Cardiac fibroblast (primary cell): ENCODE results near the gene PDCL2.
A peak's percentile ranks its signal among the peaks of the same experiment; 100 is the strongest.

Experiments used
- DNase-seq, 2 donors: peaks; one replicate each; pipeline versions ENCODE4 v3.0.0 to v3.0.0-alpha.2; 2010; ENCODE audit warnings: low read depth in 2 of 2
- H3K4me3 ChIP-seq, 2 donors: replicated peaks in 1 of 2; 1 replicate in 1 of 2; 2 replicates in 1 of 2; pipeline ENCODE4 v1.5.1; 2011; ENCODE audit warnings: low read depth in 2 of 2, low read length in 2 of 2, mild to moderate bottlenecking in 2 of 2, moderate library complexity in 1 of 2
- TF ChIP-seq, protein P1 (sequence below): IDR thresholded peaks from one replicate; pipeline ENCODE4 v1.5.1; 2011; ENCODE audit warnings: low read depth, mild to moderate bottlenecking, low read length, inconsistent platforms

Gene PDCL2

DNA sequence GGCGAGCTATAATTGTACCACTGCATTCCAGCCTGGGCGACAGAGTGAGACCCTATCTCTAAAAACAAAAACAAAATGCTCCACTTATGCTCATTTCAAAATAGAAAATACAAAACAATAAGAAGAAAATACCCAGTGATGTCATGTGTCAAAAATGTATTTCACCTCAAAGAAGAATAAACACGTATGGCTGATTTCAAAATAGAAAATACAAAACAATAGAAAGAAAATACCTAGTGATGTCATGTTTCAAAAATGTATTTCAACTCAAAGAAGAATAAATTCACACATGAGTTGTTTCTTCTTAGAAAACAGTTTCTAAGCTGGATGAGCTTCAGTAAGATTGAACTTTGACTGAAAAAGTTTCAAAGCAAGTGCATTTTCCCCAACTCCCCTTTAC is 20.3 kb upstream of the PDCL2 start:
- TF ChIP-seq, protein P1, sequence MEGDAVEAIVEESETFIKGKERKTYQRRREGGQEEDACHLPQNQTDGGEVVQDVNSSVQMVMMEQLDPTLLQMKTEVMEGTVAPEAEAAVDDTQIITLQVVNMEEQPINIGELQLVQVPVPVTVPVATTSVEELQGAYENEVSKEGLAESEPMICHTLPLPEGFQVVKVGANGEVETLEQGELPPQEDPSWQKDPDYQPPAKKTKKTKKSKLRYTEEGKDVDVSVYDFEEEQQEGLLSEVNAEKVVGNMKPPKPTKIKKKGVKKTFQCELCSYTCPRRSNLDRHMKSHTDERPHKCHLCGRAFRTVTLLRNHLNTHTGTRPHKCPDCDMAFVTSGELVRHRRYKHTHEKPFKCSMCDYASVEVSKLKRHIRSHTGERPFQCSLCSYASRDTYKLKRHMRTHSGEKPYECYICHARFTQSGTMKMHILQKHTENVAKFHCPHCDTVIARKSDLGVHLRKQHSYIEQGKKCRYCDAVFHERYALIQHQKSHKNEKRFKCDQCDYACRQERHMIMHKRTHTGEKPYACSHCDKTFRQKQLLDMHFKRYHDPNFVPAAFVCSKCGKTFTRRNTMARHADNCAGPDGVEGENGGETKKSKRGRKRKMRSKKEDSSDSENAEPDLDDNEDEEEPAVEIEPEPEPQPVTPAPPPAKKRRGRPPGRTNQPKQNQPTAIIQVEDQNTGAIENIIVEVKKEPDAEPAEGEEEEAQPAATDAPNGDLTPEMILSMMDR, result no peak
- peak in 1 of 2 donors; percentile 67 for DNase-seq
- H3K4me3 ChIP-seq, result no peak overlapping the region

- peak in 1 of 2 donors; percentile 50 for DNase-seq
- no peak overlapping the region for H3K4me3 ChIP-seq
- TF ChIP-seq, protein P1, result no peak
Observed at GRCh38 chr4:55611358-55612059, 19.5 kb upstream of the PDCL2 start.

- H3K4me3 ChIP-seq, result no peak overlapping the region
- TF ChIP-seq, protein P1, result no peak
- no peak for DNase-seq
Observed at GRCh38 chr4:55610381-55610780, 18.3 kb upstream of the PDCL2 start.

DNA sequence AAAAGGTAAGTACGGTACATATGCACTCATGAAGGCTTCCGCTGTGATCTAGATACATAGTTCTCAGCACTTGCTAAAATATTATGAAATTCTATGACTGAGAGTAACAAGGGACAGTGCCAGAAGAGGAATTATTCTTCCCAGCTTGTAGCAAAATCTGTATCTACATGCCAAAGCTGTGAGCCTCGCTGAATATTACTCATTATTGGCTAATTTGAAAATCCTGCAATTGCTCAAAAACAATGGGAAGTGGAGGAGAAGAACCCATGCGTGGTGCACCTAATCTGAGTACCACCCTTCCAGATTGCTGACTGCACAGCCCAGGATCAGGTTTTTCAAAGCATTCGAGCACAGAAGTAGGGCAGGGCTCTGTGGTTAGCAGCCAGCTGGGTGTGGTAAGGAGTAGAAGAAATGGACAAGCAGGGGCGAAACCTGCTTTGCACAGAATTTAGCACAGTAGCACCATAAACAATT is 17.4 kb upstream of the PDCL2 start:
- peak; percentile 32 to 75 for DNase-seq
- H3K4me3 ChIP-seq, result no peak overlapping the region
- TF ChIP-seq, protein P1, result no peak

DNA sequence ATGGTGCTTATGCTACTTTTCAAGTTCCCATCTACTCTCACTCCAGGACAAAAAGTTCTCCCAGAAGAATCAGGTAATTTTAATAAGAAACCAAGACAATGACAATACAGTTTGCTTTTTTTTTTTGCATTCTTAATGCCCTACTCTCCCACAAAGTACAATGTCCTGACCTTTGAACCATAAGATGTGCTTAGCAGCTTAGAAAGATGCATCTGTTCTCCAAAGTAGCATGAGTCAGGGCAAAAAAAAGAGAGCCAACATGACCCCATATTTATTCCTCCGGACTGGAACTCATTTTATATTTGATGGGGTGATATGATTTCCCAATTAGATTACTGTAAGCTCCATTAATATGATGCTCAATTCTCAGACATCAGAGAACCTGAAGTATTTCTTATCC is 16.5 kb upstream of the PDCL2 start:
- TF ChIP-seq, protein P1, result no peak
- DNase-seq, result peak in 1 of 2 donors; percentile 13
- no peak overlapping the region for H3K4me3 ChIP-seq

GRCh38 chr4:55604996-55605395 is 13.0 kb upstream of the PDCL2 start:
- TF ChIP-seq, protein P1, result no peak
- H3K4me3 ChIP-seq, result no peak overlapping the region
- DNase-seq, result no peak
